Measurements from ENCODE around the gene BCKDHB. TPM values are rescaled to one million over a fixed set of nuclear protein-coding genes. Genes with fewer than 3 reads are reported as not detected.

BCKDHB gene
- polyA plus RNA-seq, 4 donors: 13.0 to 27.0 (median 14.8) TPM

- Histone ChIP-seq H3K36me3 (ENCODE audit: control insufficient read depth in 3 of 3, insufficient read depth in 2 of 3, low read depth in 1 of 3, low read length in 3 of 3) (no peaks in the 10 kb centered on the region), H3K4me3 (ENCODE audit: low read depth in 1 of 3, low read length in 3 of 3) (no peak overlapping the region), H3K4me1 (ENCODE audit: control insufficient read depth in 3 of 3, insufficient read depth in 2 of 3, low read depth in 1 of 3, low read length in 2 of 3) (no peaks in the 10 kb centered on the region), H3K27ac (ENCODE audit: low read depth in 1 of 3, low read length in 2 of 3) (no peak overlapping the region), H3K9me3 (ENCODE audit: control insufficient read depth in 2 of 2, insufficient read depth in 1 of 2, low read depth in 1 of 2, low read length in 1 of 2) (peaks cover 0 to 2% of the 10 kb centered on the region in 2 donors), H3K27me3 (ENCODE audit: control insufficient read depth in 3 of 3, insufficient read depth in 3 of 3, low read length in 3 of 3) (no peaks in the 10 kb centered on the region)
- WGBS, 3 donors: 89 to 96% (median 92%) methylated on average over 1 of the region's 1 CpG
- FAIRE-seq (no peak), DNase-seq (no peak)
These were observed 27.6 kb downstream of the BCKDHB start for GRCh38 chr6:80134065-80134464.

GRCh38 chr6:80142586-80142985, 36.1 kb downstream of the BCKDHB start:
- WGBS, 3 donors: 70 to 97% (median 81%) methylated on average over 1 of the region's 1 CpG
- H3K9me3 ChIP-seq (ENCODE audit: control insufficient read depth in 2 of 2, insufficient read depth in 1 of 2, low read depth in 1 of 2, low read length in 1 of 2): peaks cover 0 to 2% of the 10 kb centered on the region in 2 donors
- no peak for FAIRE-seq

GRCh38 chr6:80143419-80143937, 37.0 kb downstream of the BCKDHB start:
- no peaks in the 10 kb centered on the region for H3K27me3 ChIP-seq (ENCODE audit: control insufficient read depth in 3 of 3, insufficient read depth in 3 of 3, low read length in 3 of 3)
- no peaks in the 10 kb centered on the region for H3K9me3 ChIP-seq (ENCODE audit: control insufficient read depth in 2 of 2, insufficient read depth in 1 of 2, low read depth in 1 of 2, low read length in 1 of 2)
- FAIRE-seq (no peak), DNase-seq (peak in 1 of 2 donors; percentile 80)
- no peak overlapping the region for H3K4me3 ChIP-seq (ENCODE audit: low read depth in 1 of 3, low read length in 3 of 3)
- H3K36me3 ChIP-seq (ENCODE audit: control insufficient read depth in 3 of 3, insufficient read depth in 2 of 3, low read depth in 1 of 3, low read length in 3 of 3): peaks cover 0 to 2% (median 0%) of the 10 kb centered on the region in 3 donors
- H3K4me1 ChIP-seq (ENCODE audit: control insufficient read depth in 3 of 3, insufficient read depth in 2 of 3, low read depth in 1 of 3, low read length in 2 of 3): peaks cover 0 to 3% (median 0%) of the 10 kb centered on the region in 3 donors
- 12 to 33% (median 31%) methylated on average over 3 of the region's 3 CpGs for WGBS, 3 donors
- H3K27ac ChIP-seq (ENCODE audit: low read depth in 1 of 3, low read length in 2 of 3): no peak overlapping the region

More at GRCh38 chr6:80142586-80142985, 36.1 kb downstream of the BCKDHB start:
- no peak overlapping the region for H3K4me3 ChIP-seq (ENCODE audit: low read depth in 1 of 3, low read length in 3 of 3)
- H3K4me1 ChIP-seq (ENCODE audit: control insufficient read depth in 3 of 3, insufficient read depth in 2 of 3, low read depth in 1 of 3, low read length in 2 of 3): peaks cover 0 to 3% (median 0%) of the 10 kb centered on the region in 3 donors
- no peaks in the 10 kb centered on the region for H3K27me3 ChIP-seq (ENCODE audit: control insufficient read depth in 3 of 3, insufficient read depth in 3 of 3, low read length in 3 of 3)
- DNase-seq: no peak
- no peak overlapping the region for H3K27ac ChIP-seq (ENCODE audit: low read depth in 1 of 3, low read length in 2 of 3)
- peaks cover 0 to 2% (median 0%) of the 10 kb centered on the region in 3 donors for H3K36me3 ChIP-seq (ENCODE audit: control insufficient read depth in 3 of 3, insufficient read depth in 2 of 3, low read depth in 1 of 3, low read length in 3 of 3)

GRCh38 chr6:80144753-80145315, 38.4 kb downstream of the BCKDHB start:
- Histone ChIP-seq H3K27me3 (ENCODE audit: control insufficient read depth in 3 of 3, insufficient read depth in 3 of 3, low read length in 3 of 3) (no peaks in the 10 kb centered on the region), H3K27ac (ENCODE audit: low read depth in 1 of 3, low read length in 2 of 3) (no peak overlapping the region), H3K36me3 (ENCODE audit: control insufficient read depth in 3 of 3, insufficient read depth in 2 of 3, low read depth in 1 of 3, low read length in 3 of 3) (peaks cover 0 to 2% (median 0%) of the 10 kb centered on the region in 3 donors), H3K4me3 (ENCODE audit: low read depth in 1 of 3, low read length in 3 of 3) (no peak overlapping the region), H3K4me1 (ENCODE audit: control insufficient read depth in 3 of 3, insufficient read depth in 2 of 3, low read depth in 1 of 3, low read length in 2 of 3) (peaks cover 0 to 3% (median 0%) of the 10 kb centered on the region in 3 donors), H3K9me3 (ENCODE audit: control insufficient read depth in 2 of 2, insufficient read depth in 1 of 2, low read depth in 1 of 2, low read length in 1 of 2) (no peaks in the 10 kb centered on the region)
- DNase-seq (no peak), FAIRE-seq (no peak)
- WGBS, 3 donors: 71 to 94% (median 88%) methylated on average over 4 of the region's 4 CpGs

- H3K27me3 ChIP-seq (ENCODE audit: control insufficient read depth in 3 of 3, insufficient read depth in 3 of 3, low read length in 3 of 3): no peaks in the 10 kb centered on the region
- H3K27ac ChIP-seq (ENCODE audit: low read depth in 1 of 3, low read length in 2 of 3): no peak overlapping the region
- peaks cover 0 to 3% (median 0%) of the 10 kb centered on the region in 3 donors for H3K4me1 ChIP-seq (ENCODE audit: control insufficient read depth in 3 of 3, insufficient read depth in 2 of 3, low read depth in 1 of 3, low read length in 2 of 3)
- H3K4me3 ChIP-seq (ENCODE audit: low read depth in 1 of 3, low read length in 3 of 3): no peak overlapping the region
- H3K36me3 ChIP-seq (ENCODE audit: control insufficient read depth in 3 of 3, insufficient read depth in 2 of 3, low read depth in 1 of 3, low read length in 3 of 3): peaks cover 0 to 2% (median 0%) of the 10 kb centered on the region in 3 donors
- FAIRE-seq (no peak), DNase-seq (no peak)
- no peaks in the 10 kb centered on the region for H3K9me3 ChIP-seq (ENCODE audit: control insufficient read depth in 2 of 2, insufficient read depth in 1 of 2, low read depth in 1 of 2, low read length in 1 of 2)
These were observed 39.0 kb downstream of the BCKDHB start for GRCh38 chr6:80145509-80145908.

GRCh38 chr6:80145921-80146320, 39.5 kb downstream of the BCKDHB start:
- FAIRE-seq (no peak), DNase-seq (no peak)
- Histone ChIP-seq H3K9me3 (ENCODE audit: control insufficient read depth in 2 of 2, insufficient read depth in 1 of 2, low read depth in 1 of 2, low read length in 1 of 2) (no peaks in the 10 kb centered on the region), H3K4me3 (ENCODE audit: low read depth in 1 of 3, low read length in 3 of 3) (no peak overlapping the region), H3K27me3 (ENCODE audit: control insufficient read depth in 3 of 3, insufficient read depth in 3 of 3, low read length in 3 of 3) (no peaks in the 10 kb centered on the region), H3K27ac (ENCODE audit: low read depth in 1 of 3, low read length in 2 of 3) (no peak overlapping the region), H3K4me1 (ENCODE audit: control insufficient read depth in 3 of 3, insufficient read depth in 2 of 3, low read depth in 1 of 3, low read length in 2 of 3) (peaks cover 0 to 3% (median 0%) of the 10 kb centered on the region in 3 donors), H3K36me3 (ENCODE audit: control insufficient read depth in 3 of 3, insufficient read depth in 2 of 3, low read depth in 1 of 3, low read length in 3 of 3) (peaks cover 0 to 2% (median 0%) of the 10 kb centered on the region in 3 donors)
- 86 to 95% (median 93%) methylated on average over 1 of the region's 1 CpG for WGBS, 3 donors

GRCh38 chr6:80148220-80148619, 41.7 kb downstream of the BCKDHB start:
- no peak overlapping the region for H3K4me3 ChIP-seq (ENCODE audit: low read depth in 1 of 3, low read length in 3 of 3)
- no peaks in the 10 kb centered on the region for H3K9me3 ChIP-seq (ENCODE audit: control insufficient read depth in 2 of 2, insufficient read depth in 1 of 2, low read depth in 1 of 2, low read length in 1 of 2)
- DNase-seq: no peak
- 85 to 96% (median 94%) methylated on average over 1 of the region's 1 CpG for WGBS, 3 donors
- no peak overlapping the region for H3K27ac ChIP-seq (ENCODE audit: low read depth in 1 of 3, low read length in 2 of 3)
- H3K4me1 ChIP-seq (ENCODE audit: control insufficient read depth in 3 of 3, insufficient read depth in 2 of 3, low read depth in 1 of 3, low read length in 2 of 3): peaks cover 0 to 2% (median 0%) of the 10 kb centered on the region in 3 donors
- no peak for FAIRE-seq
- no peaks in the 10 kb centered on the region for H3K27me3 ChIP-seq (ENCODE audit: control insufficient read depth in 3 of 3, insufficient read depth in 3 of 3, low read length in 3 of 3)
- H3K36me3 ChIP-seq (ENCODE audit: control insufficient read depth in 3 of 3, insufficient read depth in 2 of 3, low read depth in 1 of 3, low read length in 3 of 3): peaks cover 0 to 6% (median 0%) of the 10 kb centered on the region in 3 donors

GRCh38 chr6:80151635-80152034, 45.2 kb downstream of the BCKDHB start:
- no peak overlapping the region for H3K4me3 ChIP-seq (ENCODE audit: low read depth in 1 of 3, low read length in 3 of 3)
- 94 to 97% (median 97%) methylated on average over 2 of the region's 2 CpGs for WGBS, 3 donors
- FAIRE-seq (no peak), DNase-seq (no peak)
- no peak overlapping the region for H3K27ac ChIP-seq (ENCODE audit: low read depth in 1 of 3, low read length in 2 of 3)
- H3K27me3 ChIP-seq (ENCODE audit: control insufficient read depth in 3 of 3, insufficient read depth in 3 of 3, low read length in 3 of 3): no peaks in the 10 kb centered on the region
- no peaks in the 10 kb centered on the region for H3K9me3 ChIP-seq (ENCODE audit: control insufficient read depth in 2 of 2, insufficient read depth in 1 of 2, low read depth in 1 of 2, low read length in 1 of 2)
- H3K36me3 ChIP-seq (ENCODE audit: control insufficient read depth in 3 of 3, insufficient read depth in 2 of 3, low read depth in 1 of 3, low read length in 3 of 3): peaks cover 0 to 6% (median 0%) of the 10 kb centered on the region in 3 donors
- no peaks in the 10 kb centered on the region for H3K4me1 ChIP-seq (ENCODE audit: control insufficient read depth in 3 of 3, insufficient read depth in 2 of 3, low read depth in 1 of 3, low read length in 2 of 3)
